Fibroblast of upper back skin (primary cell): ENCODE results near the gene ATG4C.
"Not testable (repeated sequence)": the region's sequence is repeated elsewhere in the genome, so short reads cannot be mapped to it uniquely, and the experiment has no call there.

ENCODE experiments used
- DNase-seq: peaks from one replicate; pipeline ENCODE4 v3.0.0-alpha.2; 2013

The ATG4C gene

DNA sequence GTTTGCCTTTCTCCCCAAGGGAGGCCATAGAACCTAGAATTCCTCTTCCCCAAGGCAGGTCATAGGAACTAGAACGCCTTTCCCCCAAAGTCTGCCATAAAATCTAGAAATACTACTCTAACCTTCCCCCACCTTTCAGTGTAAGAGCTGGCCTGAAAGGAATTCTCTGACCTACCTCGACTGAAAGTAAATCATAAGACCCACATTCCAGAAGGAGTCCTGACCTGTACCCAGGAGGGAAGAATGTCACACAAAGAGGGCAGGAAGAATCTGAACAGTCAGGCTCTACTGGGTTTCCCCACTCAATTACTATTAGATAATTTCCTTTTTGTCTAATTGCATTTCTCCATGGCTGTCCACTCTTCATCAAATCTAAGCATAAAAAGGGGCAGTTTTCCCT lies 5.7 kb upstream of the ATG4C start:
- DNase-seq, result no peak

GRCh38 chr1:62781841-62782543 lies 1.9 kb upstream of the ATG4C start:
- peak; percentile 57 for DNase-seq

DNA sequence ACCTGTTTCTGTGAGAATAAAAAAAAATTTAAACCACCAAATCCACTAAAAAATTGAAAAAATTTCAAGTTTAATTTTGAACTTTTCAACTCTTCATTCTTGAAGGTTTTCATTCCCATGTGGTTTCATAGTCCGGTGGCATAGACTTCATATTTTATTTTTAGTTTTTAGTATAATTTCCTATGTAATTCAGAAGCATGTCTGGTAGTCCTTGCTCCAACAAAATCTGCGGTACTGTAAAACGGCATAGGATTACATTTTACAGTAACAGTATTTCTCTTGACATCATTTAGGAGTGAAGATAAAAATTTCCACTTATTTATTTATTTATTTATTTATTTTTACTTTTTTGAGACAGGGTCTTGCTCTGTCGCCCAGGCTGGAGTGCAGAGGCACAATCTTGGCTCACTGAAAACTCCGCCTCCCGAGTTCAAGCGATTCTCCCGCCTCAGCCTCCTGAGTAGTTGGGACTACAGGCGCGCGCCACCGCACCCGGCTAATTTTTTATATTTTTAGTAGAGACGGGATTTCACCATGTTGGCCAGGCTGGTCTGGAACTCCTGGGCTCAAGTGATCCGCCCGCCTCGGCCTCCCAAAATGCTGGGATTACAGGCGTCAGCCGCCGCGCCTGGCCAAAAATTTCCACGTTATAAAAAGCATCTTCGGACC lies 1.3 kb upstream of the ATG4C start:
- DNase-seq, result peak; percentile 8

- peak; percentile 5 for DNase-seq
Observed at GRCh38 chr1:62784509-62785365, 805 bp downstream of the ATG4C start.

GRCh38 chr1:62790716-62791115 lies 6.8 kb downstream of the ATG4C start:
- DNase-seq, result no peak

DNA sequence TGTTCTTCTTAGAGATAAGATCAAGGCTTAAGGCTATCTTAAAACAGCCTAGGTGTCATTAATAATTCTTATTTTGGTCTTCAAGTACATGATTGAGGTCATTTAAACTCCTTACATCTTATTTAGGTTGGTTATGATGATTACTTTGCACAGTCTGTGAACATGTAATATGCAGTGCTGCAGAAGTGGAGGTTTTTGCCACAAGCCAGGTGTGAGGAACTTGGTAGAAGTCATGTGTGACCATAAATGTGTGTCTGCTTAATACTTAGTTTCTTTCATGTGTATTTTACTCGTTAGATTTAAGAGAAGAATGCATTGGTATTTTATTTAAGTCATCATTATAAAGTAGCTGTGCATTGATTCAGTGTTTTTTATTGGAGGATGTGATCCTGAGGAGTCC lies 10.1 kb downstream of the ATG4C start:
- no peak for DNase-seq

DNA sequence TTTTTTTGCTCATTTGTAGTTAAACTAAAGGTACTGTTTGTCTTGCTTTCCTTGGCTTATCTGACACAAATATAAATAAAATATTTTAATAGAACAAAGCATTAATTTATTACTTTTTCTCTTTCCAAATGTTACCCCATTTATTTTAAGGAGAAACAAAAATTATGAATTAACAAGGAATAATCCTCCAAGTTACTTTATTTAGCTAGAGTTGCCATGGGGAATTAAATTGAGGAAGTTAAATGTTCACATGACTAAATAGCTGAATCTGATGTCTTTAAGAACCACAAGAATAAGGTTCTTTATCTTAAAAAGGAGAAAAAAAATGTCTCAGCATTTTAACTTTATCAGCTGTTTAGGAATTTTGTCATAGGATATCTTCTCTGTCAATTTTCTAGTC lies 12.3 kb downstream of the ATG4C start:
- no peak for DNase-seq

- DNase-seq, result no peak
Observed at GRCh38 chr1:62799688-62800087, 15.8 kb downstream of the ATG4C start.

GRCh38 chr1:62800281-62800680 lies 16.3 kb downstream of the ATG4C start:
- no peak for DNase-seq

GRCh38 chr1:62800825-62801306 lies 16.9 kb downstream of the ATG4C start:
- peak; percentile 37 for DNase-seq

DNA sequence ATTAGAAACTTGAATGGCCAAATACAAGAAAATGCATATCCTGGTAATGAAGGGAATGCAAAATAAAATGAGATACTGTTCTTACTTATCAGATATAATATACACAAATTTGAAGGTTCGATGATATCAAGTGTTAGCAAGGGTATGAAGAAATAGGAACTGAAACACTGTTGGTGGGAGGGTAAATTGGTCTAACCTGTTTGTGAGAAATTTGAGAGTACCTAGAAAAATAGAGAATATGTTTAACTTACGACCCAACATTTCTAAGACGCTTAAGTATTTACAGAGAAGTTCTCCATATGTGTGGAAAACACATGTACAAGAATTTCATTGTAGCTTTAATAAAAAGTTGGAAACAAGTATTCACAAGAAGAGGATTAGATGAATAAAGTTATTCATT lies 25.9 kb downstream of the ATG4C start:
- DNase-seq, result no peak

GRCh38 chr1:62810420-62811274 lies 26.7 kb downstream of the ATG4C start:
- DNase-seq, result no peak

DNA sequence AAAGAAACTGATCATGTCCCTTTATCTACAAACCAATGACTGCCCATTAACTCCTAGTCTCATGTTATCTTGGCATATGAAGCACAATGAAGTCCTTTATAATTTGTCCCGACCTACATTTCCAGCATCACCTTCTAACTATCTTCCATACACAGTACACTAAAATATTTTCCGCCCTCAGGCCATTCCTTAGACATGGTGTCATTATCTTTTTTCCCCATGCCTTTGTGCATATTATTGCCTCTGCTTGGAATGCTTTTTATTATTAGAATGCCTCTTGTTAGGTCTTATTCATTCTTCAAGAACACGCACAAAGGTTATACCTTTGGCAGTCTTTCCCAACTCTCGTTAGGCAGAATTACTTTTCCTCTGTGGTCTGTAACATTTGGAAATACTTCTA lies 39.6 kb downstream of the ATG4C start:
- peak; percentile 11 for DNase-seq

DNA sequence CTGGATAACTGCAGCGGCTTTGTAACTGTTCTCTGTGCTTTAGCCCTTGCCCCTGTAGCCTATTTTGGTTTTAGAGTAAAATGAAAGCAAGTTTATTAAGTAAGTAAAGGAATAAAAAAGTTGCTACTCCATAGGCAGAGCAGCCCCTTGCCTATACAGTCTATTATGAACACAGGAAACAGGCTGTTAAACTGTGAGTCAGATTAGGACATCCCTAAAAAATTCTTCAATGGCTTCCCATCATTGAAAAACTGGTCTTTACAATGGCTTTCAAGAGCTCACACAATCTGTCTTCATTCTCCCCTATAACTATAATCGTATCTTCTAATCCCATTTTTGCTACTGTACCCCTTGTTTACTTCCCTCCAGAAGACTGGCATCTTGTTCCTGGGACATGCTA lies 43.0 kb downstream of the ATG4C start:
- peak; percentile 4 for DNase-seq

GRCh38 chr1:62827786-62828185 lies 43.9 kb downstream of the ATG4C start:
- not testable (repeated sequence) for DNase-seq

GRCh38 chr1:62832276-62832675 lies 48.3 kb downstream of the ATG4C start:
- no peak for DNase-seq

DNA sequence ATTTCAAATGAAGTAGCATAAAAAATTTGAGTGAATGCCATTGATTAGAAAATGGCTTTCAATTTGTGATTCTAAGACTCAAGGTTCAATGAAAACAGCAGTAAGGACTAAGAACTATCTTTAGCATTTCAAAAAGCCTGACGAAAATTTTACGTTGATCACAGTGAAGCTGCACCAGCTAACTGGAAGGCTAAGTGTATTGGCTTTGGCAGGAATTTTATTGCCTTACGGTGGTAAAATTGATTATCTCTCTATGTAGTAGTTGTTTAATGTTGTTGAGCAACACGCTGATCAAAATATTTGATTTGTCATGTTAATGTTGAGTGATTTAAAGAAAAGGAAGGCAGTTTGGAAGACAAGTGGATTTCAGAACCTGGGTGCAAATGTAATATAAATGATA lies 49.6 kb downstream of the ATG4C start:
- no peak for DNase-seq

- DNase-seq, result no peak
Observed at GRCh38 chr1:62834400-62834961, 50.5 kb downstream of the ATG4C start.

DNA sequence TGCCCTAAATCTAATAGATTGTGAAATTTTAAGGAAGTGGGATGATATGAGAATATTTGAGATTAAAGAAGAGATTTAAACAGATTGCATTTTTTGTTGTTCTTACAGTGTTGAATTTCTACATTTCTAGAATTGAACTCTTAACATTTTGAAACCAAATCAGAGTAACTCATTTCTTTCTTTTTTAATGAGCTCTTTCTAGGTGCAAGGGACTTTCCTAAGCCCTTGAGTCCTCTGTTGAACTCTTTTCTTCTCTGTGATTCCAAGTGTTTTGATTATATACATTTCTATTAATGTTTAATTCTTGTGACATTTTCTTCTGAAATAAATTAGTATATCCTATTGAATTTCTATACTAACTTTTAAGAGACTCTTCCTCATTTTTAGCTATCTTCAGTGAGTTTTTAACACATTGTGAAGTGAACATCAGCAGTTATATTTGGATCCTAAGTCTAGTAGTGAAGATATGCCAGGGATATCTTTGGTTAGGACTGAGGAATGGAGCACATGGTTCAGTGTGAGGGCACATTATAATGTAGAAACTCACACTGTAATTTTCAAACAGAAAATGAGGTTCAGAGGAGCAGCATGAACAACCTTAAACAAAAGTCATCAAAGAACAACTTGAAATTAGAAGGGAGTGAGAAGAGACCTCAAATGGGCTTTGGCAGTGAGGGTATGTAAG lies 53.1 kb downstream of the ATG4C start:
- DNase-seq, result no peak

DNA sequence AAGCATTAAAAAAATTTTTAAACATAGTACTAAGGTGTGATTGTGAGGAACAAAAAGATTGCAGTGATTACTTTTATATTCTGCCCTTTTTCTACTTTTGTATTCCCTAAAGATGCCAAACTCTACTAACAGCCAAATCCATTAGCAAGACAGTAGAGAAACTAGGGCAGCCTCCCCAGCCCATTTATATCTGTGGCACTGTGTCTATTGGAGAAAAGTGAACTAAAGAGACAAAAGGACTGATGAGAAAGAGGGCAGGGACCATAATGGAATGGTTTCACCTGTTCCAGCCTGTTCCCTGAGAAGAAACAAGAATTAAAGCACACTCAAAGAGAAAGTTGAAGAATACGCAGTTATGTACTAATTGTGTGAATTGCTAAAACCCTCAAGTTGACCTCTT lies 56.6 kb downstream of the ATG4C start:
- DNase-seq, result no peak

GRCh38 chr1:62841587-62842169 lies 57.7 kb downstream of the ATG4C start:
- DNase-seq, result peak; percentile 58
